ENCODE data around the gene AMOTL1. TPM values are rescaled to one million over a fixed set of nuclear protein-coding genes. Genes with fewer than 3 reads are reported as not detected.
"Not testable (repeated sequence)": the region's sequence is repeated elsewhere in the genome, so short reads cannot be mapped to it uniquely, and the experiment has no call there.

Gene AMOTL1
- total RNA-seq, 8 experiments from 2014 or later, result 4.8 to 89.6 (median 22.6) TPM

DNA sequence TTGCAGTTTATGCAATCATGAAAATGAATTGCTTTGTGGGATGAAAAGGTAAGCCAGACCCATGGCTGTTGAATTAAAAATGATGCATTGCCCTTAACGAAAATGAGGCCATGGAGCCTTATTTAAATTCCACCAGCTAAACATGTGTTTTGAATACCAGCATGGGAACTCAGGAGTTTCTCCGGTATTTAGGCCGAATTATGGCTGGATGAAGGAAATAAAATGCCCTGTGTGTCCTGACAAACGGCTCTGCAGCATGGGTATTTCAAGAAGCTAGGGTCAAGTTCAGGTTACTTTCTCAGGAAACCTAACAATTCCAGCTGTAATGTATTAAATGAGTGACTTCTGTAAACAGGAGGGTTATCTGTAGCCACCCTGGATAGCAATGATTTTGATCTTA lies 38.3 kb downstream of the AMOTL1 start:
- ATAC-seq (replicated peaks in 6 of 8), result no peak
- Histone ChIP-seq H3K4me1 (replicated peaks in 1 of 2) (no peaks in the 10 kb centered on the region), H3K4me3 (no peak overlapping the region), H3K27ac (no peak overlapping the region)
- WGBS, 10 experiments, result 17 to 100% (median 70%) methylated on average over 1 to 4 of the region's 4 CpGs; no CpG with 5 or more reads in 1 of the 10 experiments
- in situ Hi-C loops (cut with MboI; ENCODE audit: low pct_unique_long_range_greater_than_20kb in 2 of 9, low sequenced_read_pairs in 9 of 9, unreplicated experiment in 9 of 9), result no loop called here

DNA sequence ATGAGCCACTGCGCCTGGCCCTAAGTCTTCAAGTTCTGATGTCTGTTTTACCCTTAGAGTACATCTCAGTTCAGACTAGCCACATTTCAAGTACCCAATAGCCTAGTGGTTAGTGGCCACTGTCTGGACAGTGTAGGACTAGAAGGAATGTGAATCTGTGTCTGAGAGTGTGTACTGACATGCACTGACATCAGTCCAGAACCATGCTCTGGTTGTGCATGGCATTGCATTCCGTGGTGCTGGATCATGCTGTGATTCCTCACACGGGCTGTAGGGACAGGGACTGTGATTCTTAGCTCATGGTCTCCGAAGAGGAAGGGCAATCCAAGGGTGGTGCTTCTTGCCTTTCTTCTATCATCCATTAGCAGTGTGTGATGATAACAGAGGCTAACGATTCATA lies 41.1 kb downstream of the AMOTL1 start:
- in situ Hi-C loops (cut with MboI; ENCODE audit: low pct_unique_long_range_greater_than_20kb in 2 of 9, low sequenced_read_pairs in 9 of 9, unreplicated experiment in 9 of 9), result no loop called here
- Histone ChIP-seq H3K4me1 (replicated peaks in 1 of 2) (no peaks in the 10 kb centered on the region), H3K4me3 (no peak overlapping the region), H3K27ac (no peak overlapping the region)
- ATAC-seq (replicated peaks in 6 of 8), result peak in 2 of 8 experiments; percentile 11 to 24
- WGBS, 10 experiments, result 25 to 100% (median 95%) methylated on average over 1 to 3 of the region's 5 CpGs; no CpG with 5 or more reads in 2 of the 10 experiments

GRCh38 chr11:94812724-94813720 lies 44.9 kb downstream of the AMOTL1 start:
- H3K4me1 ChIP-seq (replicated peaks in 1 of 2); H3K27ac ChIP-seq; in situ Hi-C loops (cut with MboI; ENCODE audit: low pct_unique_long_range_greater_than_20kb in 2 of 9, low sequenced_read_pairs in 9 of 9, unreplicated experiment in 9 of 9); H3K4me3 ChIP-seq: not testable (repeated sequence)
- 0 to 100% (median 86%) methylated on average over 1 to 6 of the region's 9 CpGs; no CpG with 5 or more reads in 1 of the 10 experiments for WGBS, 10 experiments
- ATAC-seq (replicated peaks in 6 of 8), result peak in 3 of 8 experiments; percentile 59 to 72 (median 69)

- H3K4me3 ChIP-seq, result no peak overlapping the region
- 50 to 100% (median 83%) methylated on average over 1 to 7 of the region's 7 CpGs for WGBS, 10 experiments
- no peak overlapping the region for H3K27ac ChIP-seq
- no peaks in the 10 kb centered on the region for H3K4me1 ChIP-seq (replicated peaks in 1 of 2)
- in situ Hi-C loops (cut with MboI; ENCODE audit: low pct_unique_long_range_greater_than_20kb in 2 of 9, low sequenced_read_pairs in 9 of 9, unreplicated experiment in 9 of 9), result no loop called here
- peak in 1 of 8 experiments; percentile 23 for ATAC-seq (replicated peaks in 6 of 8)
Observed at GRCh38 chr11:94814272-94814976, 46.3 kb downstream of the AMOTL1 start.

GRCh38 chr11:94815705-94816344 lies 47.7 kb downstream of the AMOTL1 start:
- WGBS, 10 experiments, result 86 to 100% (median 94%) methylated on average over 2 to 4 of the region's 4 CpGs
- ATAC-seq (replicated peaks in 6 of 8), result no peak
- H3K4me3 ChIP-seq, result no peak overlapping the region
- no peaks in the 10 kb centered on the region for H3K4me1 ChIP-seq (replicated peaks in 1 of 2)
- in situ Hi-C loops (cut with MboI; ENCODE audit: low pct_unique_long_range_greater_than_20kb in 2 of 9, low sequenced_read_pairs in 9 of 9, unreplicated experiment in 9 of 9), result no loop called here
- no peak overlapping the region for H3K27ac ChIP-seq

DNA sequence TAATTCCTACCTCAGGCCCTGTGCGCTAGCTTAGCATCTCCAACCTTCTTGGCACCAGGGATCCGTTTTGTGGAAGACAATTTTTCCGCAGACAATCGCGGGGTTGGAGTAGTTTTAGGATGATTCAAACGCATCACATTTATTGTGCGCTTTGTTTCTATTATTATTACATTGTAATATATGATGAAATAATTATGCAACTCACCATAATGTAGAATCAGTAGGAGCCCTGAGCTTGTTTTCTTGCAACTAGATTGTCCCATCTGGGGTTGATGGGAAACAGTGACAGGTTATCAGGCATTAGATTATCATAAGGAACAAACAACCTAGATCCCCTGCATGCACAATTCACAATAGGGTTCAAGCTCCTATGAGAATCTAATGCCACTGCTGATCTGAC lies 52.3 kb downstream of the AMOTL1 start:
- 74 to 100% (median 96%) methylated on average over 2 to 7 of the region's 7 CpGs; no CpG with 5 or more reads in 1 of the 10 experiments for WGBS, 10 experiments
- in situ Hi-C loops (cut with MboI; ENCODE audit: low pct_unique_long_range_greater_than_20kb in 2 of 9, low sequenced_read_pairs in 9 of 9, unreplicated experiment in 9 of 9), result no loop called here
- H3K4me1 ChIP-seq (replicated peaks in 1 of 2), result peaks cover 0 to 2% of the 10 kb centered on the region in 2 donors
- H3K4me3 ChIP-seq, result no peak overlapping the region
- H3K27ac ChIP-seq, result no peak overlapping the region
- no peak for ATAC-seq (replicated peaks in 6 of 8)

GRCh38 chr11:94821439-94821838 lies 53.3 kb downstream of the AMOTL1 start:
- 90 to 100% (median 94%) methylated on average over 2 to 7 of the region's 14 CpGs; no CpG with 5 or more reads in 3 of the 10 experiments for WGBS, 10 experiments
- Histone ChIP-seq H3K4me3 (no peak overlapping the region), H3K4me1 (replicated peaks in 1 of 2) (peaks cover 0 to 5% of the 10 kb centered on the region in 2 donors), H3K27ac (no peak overlapping the region)
- no peak for ATAC-seq (replicated peaks in 6 of 8)
- in situ Hi-C loops (cut with MboI; ENCODE audit: low pct_unique_long_range_greater_than_20kb in 2 of 9, low sequenced_read_pairs in 9 of 9, unreplicated experiment in 9 of 9), result no loop called here

GRCh38 chr11:94822080-94822479 lies 53.9 kb downstream of the AMOTL1 start:
- WGBS, 10 experiments, result 76 to 100% (median 96%) methylated on average over 1 to 6 of the region's 7 CpGs; no CpG with 5 or more reads in 3 of the 10 experiments
- in situ Hi-C loops (cut with MboI; ENCODE audit: low pct_unique_long_range_greater_than_20kb in 2 of 9, low sequenced_read_pairs in 9 of 9, unreplicated experiment in 9 of 9), result no loop called here
- Histone ChIP-seq H3K27ac (no peak overlapping the region), H3K4me3 (no peak overlapping the region), H3K4me1 (replicated peaks in 1 of 2) (peaks cover 0 to 5% of the 10 kb centered on the region in 2 donors)
- ATAC-seq (replicated peaks in 6 of 8), result no peak

- in situ Hi-C loops (cut with MboI; ENCODE audit: low pct_unique_long_range_greater_than_20kb in 2 of 9, low sequenced_read_pairs in 9 of 9, unreplicated experiment in 9 of 9), result no loop called here
- H3K4me1 ChIP-seq (replicated peaks in 1 of 2), result peaks cover 0 to 5% of the 10 kb centered on the region in 2 donors
- 40 to 94% (median 83%) methylated on average over 1 to 2 of the region's 2 CpGs; no CpG with 5 or more reads in 5 of the 10 experiments for WGBS, 10 experiments
- H3K27ac ChIP-seq, result no peak overlapping the region
- ATAC-seq (replicated peaks in 6 of 8), result peak in 1 of 8 experiments; percentile 59
- H3K4me3 ChIP-seq, result no peak overlapping the region
Observed at GRCh38 chr11:94823102-94823732, 55.1 kb downstream of the AMOTL1 start.

GRCh38 chr11:94825031-94825430 lies 56.9 kb downstream of the AMOTL1 start:
- ATAC-seq (replicated peaks in 6 of 8), result peak in 1 of 8 experiments; percentile 20
- in situ Hi-C loops (cut with MboI; ENCODE audit: low pct_unique_long_range_greater_than_20kb in 2 of 9, low sequenced_read_pairs in 9 of 9, unreplicated experiment in 9 of 9), result no loop called here
- no peak overlapping the region for H3K4me3 ChIP-seq
- 77 to 100% (median 100%) methylated on average over 1 to 4 of the region's 4 CpGs; no CpG with 5 or more reads in 1 of the 10 experiments for WGBS, 10 experiments
- H3K4me1 ChIP-seq (replicated peaks in 1 of 2), result peaks cover 0 to 5% of the 10 kb centered on the region in 2 donors
- no peak overlapping the region for H3K27ac ChIP-seq

- Histone ChIP-seq H3K27ac (no peak overlapping the region), H3K4me1 (replicated peaks in 1 of 2) (peaks cover 0 to 5% of the 10 kb centered on the region in 2 donors), H3K4me3 (no peak overlapping the region)
- 33 to 100% (median 89%) methylated on average over 1 of the region's 1 CpG; no CpG with 5 or more reads in 5 of the 10 experiments for WGBS, 10 experiments
- in situ Hi-C loops (cut with MboI; ENCODE audit: low pct_unique_long_range_greater_than_20kb in 2 of 9, low sequenced_read_pairs in 9 of 9, unreplicated experiment in 9 of 9), result no loop called here
- no peak for ATAC-seq (replicated peaks in 6 of 8)
Observed at GRCh38 chr11:94825481-94825880, 57.3 kb downstream of the AMOTL1 start.

GRCh38 chr11:94826415-94826814 lies 58.3 kb downstream of the AMOTL1 start:
- H3K4me1 ChIP-seq (replicated peaks in 1 of 2), result peaks cover 0 to 5% of the 10 kb centered on the region in 2 donors
- WGBS, 10 experiments, result 58 to 92% (median 73%) methylated on average over 3 to 5 of the region's 7 CpGs; no CpG with 5 or more reads in 5 of the 10 experiments
- H3K4me3 ChIP-seq, result no peak overlapping the region
- in situ Hi-C loops (cut with MboI; ENCODE audit: low pct_unique_long_range_greater_than_20kb in 2 of 9, low sequenced_read_pairs in 9 of 9, unreplicated experiment in 9 of 9), result no loop called here
- peak in 6 of 8 experiments; percentile 33 to 70 (median 54) for ATAC-seq (replicated peaks in 6 of 8)
- no peak overlapping the region for H3K27ac ChIP-seq
